ENCODE results near the gene NT5DC1. TPM values are rescaled to one million over a fixed set of nuclear protein-coding genes. Genes with fewer than 3 reads are reported as not detected.

Gene NT5DC1
- total and polyA plus RNA-seq, 9 donors = 5.1 to 33.9 (median 27.0) TPM

- no peak overlapping the region for H3K4me3 ChIP-seq
- WGBS, 3 donors = 91 to 96% (median 95%) methylated on average over 2 of the region's 2 CpGs
- no peaks in the 10 kb centered on the region for H3K27me3 ChIP-seq
- no peaks in the 10 kb centered on the region for H3K36me3 ChIP-seq
- no peak for DNase-seq
- H3K9me3 ChIP-seq = no peaks in the 10 kb centered on the region
- TF ChIP-seq EP300 (IDR thresholded peaks at IDR 0.05) (no peak), POLR2A (IDR thresholded peaks at IDR 0.05) (no peak), CTCF (IDR thresholded peaks at IDR 0.05) (no peak)
- H3K27ac ChIP-seq = no peak overlapping the region
- no peaks in the 10 kb centered on the region for H3K4me1 ChIP-seq (ENCODE audit: insufficient read depth)
- intact Hi-C loops (cut with DNase I) = no loop called here
Measured at GRCh38 chr6:116154887-116155286, 54.2 kb downstream of the NT5DC1 start.

- Histone ChIP-seq H3K9me3 (no peaks in the 10 kb centered on the region), H3K27me3 (no peaks in the 10 kb centered on the region), H3K4me3 (no peak overlapping the region), H3K4me1 (ENCODE audit: insufficient read depth) (no peaks in the 10 kb centered on the region), H3K27ac (no peak overlapping the region), H3K36me3 (no peaks in the 10 kb centered on the region)
- 78 to 88% (median 87%) methylated on average over 7 of the region's 7 CpGs for WGBS, 3 donors
- DNase-seq = no peak
- TF ChIP-seq POLR2A (IDR thresholded peaks at IDR 0.05) = no peak
- no peak for TF ChIP-seq CTCF (IDR thresholded peaks at IDR 0.05)
- TF ChIP-seq EP300 (IDR thresholded peaks at IDR 0.05) = no peak
- intact Hi-C loops (cut with DNase I) = no loop called here
Measured at GRCh38 chr6:116156405-116157326, 56.0 kb downstream of the NT5DC1 start.

- intact Hi-C loops (cut with DNase I) = no loop called here
- no peaks in the 10 kb centered on the region for H3K4me1 ChIP-seq (ENCODE audit: insufficient read depth)
- no peaks in the 10 kb centered on the region for H3K27me3 ChIP-seq
- no peak for TF ChIP-seq EP300 (IDR thresholded peaks at IDR 0.05)
- TF ChIP-seq CTCF (IDR thresholded peaks at IDR 0.05) = no peak
- TF ChIP-seq POLR2A (IDR thresholded peaks at IDR 0.05) = no peak
- WGBS, 3 donors = 23 to 43% (median 36%) methylated on average over 1 of the region's 1 CpG
- no peak for DNase-seq
- no peaks in the 10 kb centered on the region for H3K36me3 ChIP-seq
- no peaks in the 10 kb centered on the region for H3K9me3 ChIP-seq
- H3K4me3 ChIP-seq = no peak overlapping the region
- H3K27ac ChIP-seq = no peak overlapping the region
Measured at GRCh38 chr6:116157391-116157790, 56.7 kb downstream of the NT5DC1 start.

GRCh38 chr6:116158641-116159040, 58.0 kb downstream of the NT5DC1 start:
- Histone ChIP-seq H3K9me3 (no peaks in the 10 kb centered on the region), H3K27me3 (no peaks in the 10 kb centered on the region), H3K4me1 (ENCODE audit: insufficient read depth) (no peaks in the 10 kb centered on the region), H3K36me3 (no peaks in the 10 kb centered on the region), H3K27ac (no peak overlapping the region), H3K4me3 (no peak overlapping the region)
- intact Hi-C loops (cut with DNase I) = no loop called here
- no peak for TF ChIP-seq EP300 (IDR thresholded peaks at IDR 0.05)
- no peak for DNase-seq
- WGBS, 3 donors = 15 to 23% (median 17%) methylated on average over 3 of the region's 3 CpGs
